Dendritic cell treated with granulocyte-macrophage colony-stimulating factor and Interleukin-4, amounts not matched to agents 40 ng/mL and 50 ng/mL, for 4 days (primary cell): ENCODE results near the gene SIL1.
"Not testable (repeated sequence)": the region's sequence is repeated elsewhere in the genome, so short reads cannot be mapped to it uniquely, and the experiment has no call there.

ENCODE experiments used
- H3K27ac Mint-ChIP-seq: one replicate; pipeline ENCODE4 v1.8.0; 2022; ENCODE audit warnings: mild to moderate bottlenecking, mixed read lengths
- H3K27me3 Mint-ChIP-seq: one replicate; pipeline ENCODE4 v1.8.0; 2022; ENCODE audit warnings: mild to moderate bottlenecking, mixed read lengths
- H3K36me3 Mint-ChIP-seq: one replicate; pipeline ENCODE4 v1.8.0; 2022; ENCODE audit warnings: low read depth, mixed read lengths
- H3K4me1 Mint-ChIP-seq: one replicate; pipeline ENCODE4 v1.8.0; 2022; ENCODE audit warnings: low read depth, mixed read lengths
- H3K4me3 Mint-ChIP-seq: one replicate; pipeline ENCODE4 v1.8.0; 2022; ENCODE audit warnings: mild to moderate bottlenecking, moderate library complexity, mixed read lengths
- H3K9me3 Mint-ChIP-seq: one replicate; pipeline ENCODE4 v1.8.0; 2022; ENCODE audit warnings: mixed read lengths
- intact Hi-C: fragments of 100-400 bp; cut with micrococcal nuclease; formaldehyde crosslinking; loops from one replicate; pipeline ENCODE4 v1.15.0; 2022

The SIL1 gene

DNA sequence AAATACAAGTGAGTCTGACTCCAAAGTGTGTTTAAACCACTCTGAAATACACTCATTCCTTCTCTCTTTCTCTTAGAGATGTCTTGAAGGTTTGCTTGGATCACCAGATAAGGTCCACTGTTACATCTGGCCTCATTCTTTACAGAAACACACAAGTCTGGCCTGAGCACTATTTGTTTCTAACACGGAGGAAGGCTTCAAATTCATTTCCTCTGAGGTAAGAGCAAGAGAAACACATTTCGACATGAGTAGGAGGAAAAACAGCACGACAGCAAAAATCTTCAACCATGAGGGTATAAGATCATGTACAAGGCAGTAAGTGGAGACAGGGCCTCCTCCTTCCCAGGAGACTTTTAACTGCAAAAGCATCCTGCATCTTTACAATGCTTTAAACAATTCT lies 8.0 kb downstream of the SIL1 start:
- H3K27ac Mint-ChIP-seq, result no peak overlapping the region
- H3K9me3 Mint-ChIP-seq, result peaks cover 8% of the 10 kb centered on the region
- intact Hi-C loops, result loop anchor here (10.0 kb wide), 1 partner anchor 95 kb away; no protein-coding TSS in a partner anchor
- H3K27me3 Mint-ChIP-seq, result no peaks in the 10 kb centered on the region
- H3K4me3 Mint-ChIP-seq, result no peak overlapping the region
- peaks cover 39% of the 10 kb centered on the region for H3K4me1 Mint-ChIP-seq
- peaks cover 45% of the 10 kb centered on the region for H3K36me3 Mint-ChIP-seq

- Mint-ChIP-seq H3K27ac (no peak overlapping the region), H3K9me3 (peaks cover 8% of the 10 kb centered on the region), H3K4me3 (no peak overlapping the region), H3K27me3 (no peaks in the 10 kb centered on the region), H3K4me1 (peaks cover 42% of the 10 kb centered on the region), H3K36me3 (peaks cover 36% of the 10 kb centered on the region)
- intact Hi-C loops, result no loop called here
Measured at GRCh38 chr5:139188558-139189270, 9.5 kb downstream of the SIL1 start.

DNA sequence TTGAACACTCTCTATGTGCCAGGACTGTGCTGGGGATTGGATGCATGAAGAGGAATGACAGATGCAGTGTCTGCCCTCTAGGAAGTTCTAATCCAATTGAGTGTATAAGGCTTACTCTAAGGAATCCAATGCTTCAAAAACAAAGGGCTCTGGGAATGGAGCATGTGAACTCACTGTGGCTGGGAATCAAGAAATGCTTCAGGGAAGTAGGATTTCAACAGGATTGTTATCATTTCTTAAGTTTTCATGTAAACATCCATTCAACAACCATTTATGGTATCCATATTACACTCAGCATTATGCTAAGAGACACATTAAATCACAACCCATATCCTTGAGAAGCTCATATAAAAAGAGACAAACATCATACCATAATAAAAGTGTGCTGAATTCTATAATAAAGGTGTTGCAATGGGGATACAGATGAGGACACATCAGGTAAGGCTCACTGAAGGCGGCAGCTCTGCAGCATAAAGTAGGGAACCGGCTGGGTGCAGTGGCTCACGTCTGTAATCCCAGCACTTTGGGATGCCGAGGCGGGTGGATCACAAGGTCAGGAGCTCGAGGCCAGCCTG lies 11.3 kb downstream of the SIL1 start:
- peaks cover 8% of the 10 kb centered on the region for H3K9me3 Mint-ChIP-seq
- peaks cover 47% of the 10 kb centered on the region for H3K4me1 Mint-ChIP-seq
- intact Hi-C loops, result no loop called here
- no peak overlapping the region for H3K4me3 Mint-ChIP-seq
- no peaks in the 10 kb centered on the region for H3K27me3 Mint-ChIP-seq
- no peak overlapping the region for H3K27ac Mint-ChIP-seq
- peaks cover 29% of the 10 kb centered on the region for H3K36me3 Mint-ChIP-seq

- peaks cover 53% of the 10 kb centered on the region for H3K4me1 Mint-ChIP-seq
- intact Hi-C loops, result no loop called here
- no peak overlapping the region for H3K4me3 Mint-ChIP-seq
- no peaks in the 10 kb centered on the region for H3K27me3 Mint-ChIP-seq
- H3K36me3 Mint-ChIP-seq, result peaks cover 29% of the 10 kb centered on the region
- peak overlapping the region; percentile 67 for H3K27ac Mint-ChIP-seq
- H3K9me3 Mint-ChIP-seq, result peaks cover 8% of the 10 kb centered on the region
Measured at GRCh38 chr5:139186261-139186660, 11.9 kb downstream of the SIL1 start.

DNA sequence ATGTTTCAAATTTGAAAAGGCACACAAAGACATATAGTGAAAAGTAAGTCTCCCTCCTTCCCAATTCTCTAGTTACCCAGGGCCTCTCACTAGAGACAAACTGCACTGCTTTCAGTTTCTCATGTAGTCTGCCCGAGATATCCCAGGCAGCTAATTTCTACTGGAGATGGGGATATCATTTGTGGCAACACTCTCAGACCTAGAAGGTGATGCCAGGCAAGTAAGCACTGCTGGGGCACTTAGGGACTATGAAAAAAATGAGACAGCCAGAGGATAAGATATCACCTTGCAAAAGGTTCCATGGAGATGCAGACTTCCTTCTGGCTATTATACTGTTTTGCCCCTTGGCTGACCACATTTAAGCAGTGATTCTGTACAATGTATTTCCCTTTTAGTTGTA lies 12.6 kb downstream of the SIL1 start:
- intact Hi-C loops, result no loop called here
- H3K27me3 Mint-ChIP-seq, result no peaks in the 10 kb centered on the region
- H3K4me1 Mint-ChIP-seq, result peaks cover 55% of the 10 kb centered on the region
- H3K9me3 Mint-ChIP-seq, result peaks cover 8% of the 10 kb centered on the region
- H3K4me3 Mint-ChIP-seq, result no peak overlapping the region
- peak overlapping the region; percentile 67 for H3K27ac Mint-ChIP-seq
- peaks cover 28% of the 10 kb centered on the region for H3K36me3 Mint-ChIP-seq

DNA sequence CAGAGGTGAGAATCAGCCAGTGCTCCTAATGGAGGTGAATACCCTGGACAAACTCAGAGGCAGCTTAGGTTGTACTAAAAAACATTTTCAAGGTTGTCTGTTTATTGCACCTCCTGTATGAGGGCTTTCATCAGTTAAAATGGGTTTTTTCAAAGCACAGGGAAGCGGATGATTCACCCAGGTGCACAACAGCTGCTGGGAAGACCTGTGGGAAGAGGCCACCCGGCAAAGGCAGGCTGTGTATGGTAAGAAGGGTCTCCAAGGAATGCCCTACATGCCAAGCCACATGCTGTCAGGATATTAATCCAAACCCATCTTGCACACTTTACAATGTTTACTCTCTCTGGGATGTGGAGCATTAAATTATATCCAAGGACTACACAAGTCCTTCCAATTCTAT lies 14.7 kb downstream of the SIL1 start:
- Mint-ChIP-seq H3K4me1 (peaks cover 62% of the 10 kb centered on the region), H3K27ac (peak overlapping the region; percentile 17), H3K27me3 (no peaks in the 10 kb centered on the region)

DNA sequence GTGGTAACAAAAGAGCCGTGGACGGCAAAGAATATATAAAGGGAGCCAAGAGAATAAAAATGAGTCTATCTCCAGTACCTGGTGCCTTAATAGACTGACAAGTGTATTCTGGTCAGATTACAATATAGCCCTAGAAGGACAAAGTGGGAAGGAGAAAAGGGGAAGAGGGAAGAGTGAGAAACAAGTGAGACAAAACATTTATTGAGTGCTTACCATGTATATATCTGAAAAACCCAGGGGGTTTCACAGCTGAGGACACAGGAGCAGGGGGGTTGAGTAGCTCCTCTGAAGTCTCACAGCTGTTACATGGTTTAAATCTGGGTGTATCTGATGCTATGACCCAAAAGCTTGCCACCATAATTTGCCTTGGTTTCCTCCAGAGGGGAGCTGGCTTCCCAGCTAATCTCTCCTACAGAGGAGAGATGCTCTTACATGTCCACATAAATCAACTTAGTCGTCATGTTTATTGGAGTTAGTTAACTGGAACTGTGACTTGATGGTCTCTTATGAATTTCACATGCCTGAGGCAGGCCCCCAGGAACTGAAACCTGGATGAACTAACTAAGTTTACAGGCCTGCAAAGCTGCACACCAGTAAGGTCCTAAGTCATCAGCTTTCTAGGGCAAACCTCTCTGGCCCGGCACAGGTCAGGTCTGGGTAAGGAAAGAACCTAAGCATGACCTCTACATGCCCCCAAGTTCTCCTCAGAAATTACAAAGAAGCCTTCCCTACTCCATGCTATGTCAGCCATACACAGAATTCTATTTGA lies 15.5 kb downstream of the SIL1 start:
- H3K9me3 Mint-ChIP-seq, result peaks cover 1% of the 10 kb centered on the region
- peaks cover 68% of the 10 kb centered on the region for H3K4me1 Mint-ChIP-seq
- no peak overlapping the region for H3K4me3 Mint-ChIP-seq
- no peaks in the 10 kb centered on the region for H3K27me3 Mint-ChIP-seq
- H3K36me3 Mint-ChIP-seq, result peaks cover 17% of the 10 kb centered on the region
- peak overlapping the region; percentile 64 for H3K27ac Mint-ChIP-seq
- intact Hi-C loops, result no loop called here

More for the DNA sequence above, 14.7 kb downstream of the SIL1 start:
- Mint-ChIP-seq H3K4me3 (no peak overlapping the region), H3K9me3 (peaks cover 8% of the 10 kb centered on the region), H3K36me3 (peaks cover 25% of the 10 kb centered on the region)
- intact Hi-C loops, result no loop called here

- no peaks in the 10 kb centered on the region for H3K27me3 Mint-ChIP-seq
- peaks cover 73% of the 10 kb centered on the region for H3K4me1 Mint-ChIP-seq
- H3K9me3 Mint-ChIP-seq, result no peaks in the 10 kb centered on the region
- no peak overlapping the region for H3K4me3 Mint-ChIP-seq
- peaks cover 9% of the 10 kb centered on the region for H3K36me3 Mint-ChIP-seq
- intact Hi-C loops, result no loop called here
- peak overlapping the region; percentile 64 for H3K27ac Mint-ChIP-seq
Measured at GRCh38 chr5:139181835-139182452, 16.2 kb downstream of the SIL1 start.

GRCh38 chr5:139181322-139181730 lies 16.8 kb downstream of the SIL1 start:
- intact Hi-C loops, result no loop called here
- no peaks in the 10 kb centered on the region for H3K27me3 Mint-ChIP-seq
- H3K4me3 Mint-ChIP-seq, result no peak overlapping the region
- H3K4me1 Mint-ChIP-seq, result peaks cover 76% of the 10 kb centered on the region
- no peaks in the 10 kb centered on the region for H3K9me3 Mint-ChIP-seq
- no peak overlapping the region for H3K27ac Mint-ChIP-seq
- peaks cover 6% of the 10 kb centered on the region for H3K36me3 Mint-ChIP-seq

DNA sequence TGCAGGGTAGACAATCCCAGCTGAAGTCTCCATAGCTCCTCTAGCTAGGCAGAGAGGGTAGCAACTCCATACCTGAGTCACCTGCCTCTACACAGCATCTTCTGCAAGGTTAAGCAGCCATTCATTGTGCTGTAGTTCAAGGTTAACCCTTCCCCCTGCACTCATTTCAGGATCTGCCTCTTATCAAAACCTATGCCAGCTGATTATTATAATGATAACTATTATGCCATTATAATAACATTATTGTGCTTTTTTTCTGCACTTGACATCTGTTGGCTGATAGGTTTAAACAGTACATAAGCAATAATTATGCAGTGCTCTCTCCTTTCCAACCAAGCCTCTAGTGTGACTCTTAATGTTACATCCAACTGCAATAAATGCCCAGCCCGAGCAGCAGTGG lies 17.3 kb downstream of the SIL1 start:
- Mint-ChIP-seq H3K4me3 (no peak overlapping the region), H3K36me3 (peaks cover 6% of the 10 kb centered on the region), H3K27ac (no peak overlapping the region), H3K4me1 (peaks cover 76% of the 10 kb centered on the region), H3K27me3 (no peaks in the 10 kb centered on the region), H3K9me3 (no peaks in the 10 kb centered on the region)
- intact Hi-C loops, result no loop called here

DNA sequence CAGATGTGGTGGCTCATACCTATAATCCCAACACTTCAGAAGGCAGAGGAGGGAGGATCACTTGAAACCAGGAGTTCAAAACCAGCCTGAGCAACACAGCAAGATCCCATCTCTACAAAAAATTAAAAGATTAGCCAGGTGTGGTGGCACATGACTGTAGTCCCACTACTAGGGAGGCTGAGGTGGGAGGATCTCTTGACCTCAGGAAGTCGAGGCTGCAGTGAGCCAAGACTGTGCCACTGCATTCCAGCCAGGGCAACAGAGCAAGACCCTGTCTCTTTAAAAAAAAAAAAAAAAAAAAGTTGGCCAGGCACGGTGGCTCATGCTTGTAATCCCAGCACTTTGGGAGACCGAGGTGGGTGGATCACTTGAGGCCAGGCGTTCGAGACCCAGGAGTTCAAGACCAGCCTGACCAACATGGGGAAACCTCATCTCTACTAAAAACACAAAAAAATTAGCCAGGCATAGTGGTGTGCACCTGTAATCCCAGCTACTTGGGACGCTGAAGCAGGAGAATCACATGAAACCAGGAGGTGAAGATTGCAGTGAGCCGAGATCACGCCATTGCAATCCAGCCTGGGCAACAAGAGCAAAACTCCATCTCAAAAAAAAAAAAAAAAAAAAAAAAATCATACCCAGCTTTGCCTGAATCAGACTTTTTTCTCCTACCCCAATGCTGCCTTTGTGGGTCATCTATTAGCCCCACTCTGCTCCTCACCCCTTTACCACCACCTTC lies 18.2 kb downstream of the SIL1 start:
- Mint-ChIP-seq H3K4me1 (peaks cover 80% of the 10 kb centered on the region), H3K27ac (peak overlapping the region; percentile 86)
- intact Hi-C loops, H3K27me3 Mint-ChIP-seq, H3K36me3 Mint-ChIP-seq, H3K9me3 Mint-ChIP-seq, H3K4me3 Mint-ChIP-seq: not testable (repeated sequence)

- intact Hi-C loops, result no loop called here
- Mint-ChIP-seq H3K27ac (peak overlapping the region; percentile 86), H3K36me3 (peaks cover 6% of the 10 kb centered on the region), H3K4me1 (peaks cover 84% of the 10 kb centered on the region), H3K4me3 (no peak overlapping the region), H3K27me3 (no peaks in the 10 kb centered on the region), H3K9me3 (no peaks in the 10 kb centered on the region)
Measured at GRCh38 chr5:139178935-139179334, 19.2 kb downstream of the SIL1 start.

DNA sequence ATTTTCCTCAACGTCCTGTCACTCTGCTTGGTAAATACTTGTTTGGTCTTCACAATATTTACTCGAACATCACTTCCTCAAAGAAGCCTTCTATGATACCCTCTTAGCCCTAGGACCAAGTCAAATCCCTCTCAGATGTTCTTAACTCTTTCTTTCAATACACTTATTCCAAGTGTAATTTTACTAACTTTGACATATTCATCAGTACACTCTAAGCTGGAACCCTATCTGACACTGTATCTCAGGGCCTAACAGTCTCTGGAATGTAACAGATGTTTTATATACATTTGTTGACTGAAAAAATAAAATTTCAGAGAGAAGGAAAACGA lies 19.6 kb downstream of the SIL1 start:
- intact Hi-C loops, result no loop called here
- no peaks in the 10 kb centered on the region for H3K9me3 Mint-ChIP-seq
- H3K4me1 Mint-ChIP-seq, result peaks cover 84% of the 10 kb centered on the region
- H3K27ac Mint-ChIP-seq, result peak overlapping the region; percentile 86
- peaks cover 6% of the 10 kb centered on the region for H3K36me3 Mint-ChIP-seq
- no peak overlapping the region for H3K4me3 Mint-ChIP-seq
- H3K27me3 Mint-ChIP-seq, result no peaks in the 10 kb centered on the region
